Activated CD4-positive, alpha-beta T cell treated with anti-CD3 and anti-CD28 coated beads, Interleukin-2, amount 50 U/mL, for 24 hours (primary cell): Measurements from ENCODE around the gene ANKRD18B.
"Not testable (repeated sequence)": the region's sequence is repeated elsewhere in the genome, so short reads cannot be mapped to it uniquely, and the experiment has no call there.

Source experiments
- DNase-seq, 2 donors: peaks; one replicate each; pipeline ENCODE4 v3.0.0-alpha.2; 2020; ENCODE audit warnings: low read depth in 1 of 2, low spot score in 1 of 2

The ANKRD18B gene

DNA sequence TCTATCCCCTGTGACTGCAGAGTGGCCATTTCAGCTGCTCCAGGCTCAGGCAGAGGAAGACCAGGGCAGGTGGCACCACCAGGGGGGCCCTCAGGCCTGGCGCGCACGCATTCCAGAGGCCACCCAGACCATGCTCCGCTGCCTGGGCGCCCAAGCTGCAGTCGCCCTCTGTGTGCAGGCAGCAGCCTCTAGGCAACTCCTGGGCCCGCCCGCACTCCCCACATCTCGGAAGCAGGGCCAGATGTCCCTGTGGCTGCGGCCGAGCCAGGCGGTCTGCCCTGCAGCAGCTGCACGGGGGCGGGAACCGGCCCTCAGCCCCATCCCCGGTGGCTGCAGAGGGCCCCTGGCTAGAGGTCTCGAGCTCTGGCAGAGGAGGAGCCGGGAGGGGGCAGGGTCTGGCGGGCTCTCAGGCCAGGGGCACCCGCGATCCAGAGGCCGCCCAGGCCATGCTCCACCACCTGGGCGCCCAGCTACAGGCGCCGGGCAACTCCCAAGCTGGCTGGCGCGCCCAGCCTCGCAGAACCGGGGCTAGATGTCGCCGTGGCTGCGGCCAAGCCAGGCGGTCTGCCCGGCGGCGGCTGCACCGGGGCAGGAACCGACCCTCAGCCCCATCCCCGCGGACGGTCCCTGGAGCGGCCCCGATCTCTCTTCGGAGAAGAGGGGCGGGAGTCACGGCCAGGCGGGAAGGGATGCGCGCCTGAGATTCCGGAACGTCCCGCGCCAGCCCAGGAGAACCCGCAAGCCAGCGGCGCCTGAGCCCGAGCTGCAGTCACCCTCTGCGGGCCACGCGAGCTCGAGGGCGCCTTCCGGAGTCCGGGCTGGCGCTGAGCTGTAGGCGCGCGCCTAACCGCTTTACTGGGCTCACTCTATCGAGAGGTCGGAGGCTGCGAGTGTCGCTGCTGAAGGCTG, at the start of gene ANKRD18B:
Gene ANKRD18B (plus strand): TSS at position 855 of the 909 bp plus-strand sequence. CDS start 239 bp downstream, outside the sequence.
- DNase-seq = not testable (repeated sequence)

DNA sequence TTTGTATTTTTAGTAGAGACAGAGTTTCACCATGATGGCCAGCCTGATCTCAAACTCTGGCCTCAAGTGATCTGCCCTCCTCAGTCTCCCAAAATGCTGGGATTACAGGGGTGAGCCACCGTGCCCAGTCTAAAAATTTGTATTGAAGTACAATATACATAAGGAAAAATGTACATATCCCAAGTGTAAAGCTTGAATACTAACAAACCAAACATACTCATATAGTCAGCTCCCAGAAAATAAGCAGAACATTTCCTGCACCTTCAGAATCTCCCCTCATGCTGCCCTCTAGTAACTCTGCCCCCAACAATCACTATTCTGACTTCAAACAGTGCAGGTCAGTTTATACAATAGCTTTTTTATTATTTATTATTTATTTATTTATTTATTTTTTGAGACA, 48.7 kb upstream of the ANKRD18B start:
- DNase-seq = no peak

DNA sequence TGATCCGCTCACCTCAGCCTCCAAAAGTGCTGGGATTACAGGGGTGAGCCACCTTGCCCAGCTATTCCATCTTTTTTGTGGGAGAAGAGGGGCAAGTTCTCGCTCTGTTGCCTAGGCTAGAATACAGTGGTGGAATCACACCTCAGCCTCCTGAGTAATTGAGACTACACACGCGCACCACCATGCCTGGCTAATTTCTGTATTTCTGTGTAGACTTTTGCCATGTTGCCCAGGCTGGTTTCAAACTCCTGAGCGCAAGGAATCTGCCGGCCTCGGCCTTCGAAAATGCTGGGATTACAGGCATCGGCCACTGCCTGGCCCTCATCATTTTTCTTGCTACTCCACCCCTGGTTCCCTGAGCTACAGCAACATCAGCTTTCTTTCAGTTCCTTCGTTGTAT, 47.5 kb upstream of the ANKRD18B start:
- no peak for DNase-seq

DNA sequence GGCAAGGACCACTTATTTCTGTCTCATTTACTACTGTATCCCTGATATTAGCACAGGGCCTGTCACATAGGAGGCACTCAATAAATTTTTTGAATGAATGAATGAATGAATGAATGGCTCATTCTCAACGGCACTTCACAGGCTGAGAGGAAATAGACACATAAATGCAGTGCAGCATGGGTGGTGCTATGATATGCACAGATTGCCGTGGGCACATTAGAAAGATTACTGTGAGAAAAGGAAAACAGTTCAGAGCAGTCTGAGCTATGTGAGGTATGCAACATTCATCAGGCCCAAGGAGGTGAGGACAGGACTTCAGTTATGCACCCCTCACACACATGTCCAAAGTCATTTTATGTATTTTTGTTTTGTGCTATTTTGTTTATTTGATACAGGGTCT, 43.9 kb upstream of the ANKRD18B start:
- DNase-seq = no peak

DNA sequence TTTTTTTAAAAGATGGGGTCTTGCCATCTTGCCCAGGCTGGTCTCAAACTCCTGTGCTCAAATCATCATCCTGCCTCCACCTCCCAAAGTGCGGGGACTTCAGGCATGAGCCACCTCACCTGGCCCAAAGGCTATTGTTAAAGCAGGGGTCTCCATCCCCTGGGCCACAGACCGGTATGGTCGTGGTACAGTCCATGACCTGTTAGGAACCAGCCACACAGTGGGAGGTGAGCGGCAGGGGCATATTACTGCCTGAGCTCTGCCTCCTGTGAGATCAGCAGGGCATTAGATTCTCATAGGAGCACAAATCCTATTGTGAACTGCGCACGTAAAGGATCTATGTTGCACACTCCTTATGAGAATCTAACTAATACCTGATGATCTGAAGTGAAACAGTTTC, 43.1 kb upstream of the ANKRD18B start:
- DNase-seq = no peak

DNA sequence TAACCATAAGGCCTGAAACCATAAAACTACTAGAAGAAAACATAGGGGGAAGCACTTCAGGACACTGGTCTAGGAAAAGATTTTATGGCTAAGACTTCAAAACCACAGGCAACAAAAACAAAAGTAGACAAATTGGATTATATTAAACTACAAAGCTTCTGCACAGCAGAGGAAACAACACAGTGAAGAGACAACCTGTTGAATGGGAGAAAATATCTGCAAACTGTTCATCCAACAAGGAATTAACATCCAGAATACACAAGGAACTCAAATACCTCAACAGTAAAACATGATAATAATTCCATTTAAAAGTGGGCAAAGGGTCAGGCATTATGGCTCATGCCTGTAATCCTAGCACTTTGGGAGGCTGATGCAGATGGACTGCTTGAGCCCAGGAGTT, 38.7 kb upstream of the ANKRD18B start:
- not testable (repeated sequence) for DNase-seq

DNA sequence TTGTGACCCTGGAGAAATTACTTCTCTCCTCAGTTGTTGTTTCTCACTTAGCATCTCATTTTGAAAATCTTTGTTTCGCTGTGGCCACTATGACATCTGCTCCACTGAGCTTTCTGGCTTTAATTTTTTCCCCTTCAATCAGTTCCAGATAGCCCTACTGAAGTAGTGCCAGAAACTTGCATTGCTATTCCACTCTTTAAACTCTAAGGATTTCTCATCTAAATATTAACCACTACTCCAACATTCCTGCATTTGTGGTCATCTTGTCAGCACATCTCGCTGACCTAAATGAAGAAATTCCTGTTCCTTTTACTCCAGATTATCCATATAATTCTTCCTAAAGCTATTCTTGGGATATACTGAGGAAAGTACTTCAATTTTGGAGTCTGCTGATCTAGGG, 35.0 kb upstream of the ANKRD18B start:
- no peak for DNase-seq

DNA sequence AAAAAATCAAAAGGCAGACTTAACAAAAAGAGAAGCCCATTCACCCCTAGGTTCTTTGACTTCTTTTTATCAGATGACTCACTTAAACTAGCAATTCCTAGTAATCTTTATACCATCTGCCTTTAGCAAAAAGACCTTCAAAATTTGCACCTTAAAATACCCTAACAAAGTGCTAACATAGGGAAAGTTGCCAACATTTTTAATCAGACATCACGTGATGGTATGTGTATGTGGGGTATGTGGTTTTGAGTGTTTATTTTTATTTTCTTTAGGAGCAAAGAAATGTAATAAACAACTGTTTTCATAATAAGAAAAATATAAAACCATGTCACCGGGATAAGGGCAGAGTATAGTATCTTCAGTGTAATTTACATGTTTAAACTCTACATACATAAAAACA, 30.2 kb upstream of the ANKRD18B start:
- DNase-seq = not testable (repeated sequence)

DNA sequence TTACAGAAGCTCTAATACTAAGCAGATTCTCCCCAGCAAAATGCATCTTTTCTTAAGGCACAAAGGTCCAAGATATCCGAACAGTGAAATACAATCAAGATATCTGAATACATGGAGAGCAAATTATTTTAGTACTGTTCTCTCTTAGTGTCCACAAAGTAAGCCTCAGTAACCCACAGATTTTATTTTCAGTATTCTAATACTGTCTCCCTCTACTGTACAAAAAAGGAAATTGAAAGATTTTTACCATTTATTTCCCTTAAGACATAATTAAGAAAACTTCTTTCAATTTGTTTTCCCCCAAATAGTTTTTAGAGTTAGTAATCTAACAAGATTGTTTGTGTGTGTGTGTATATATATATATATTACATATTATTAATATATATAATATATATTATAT, 25.7 kb upstream of the ANKRD18B start:
- DNase-seq = no peak

DNA sequence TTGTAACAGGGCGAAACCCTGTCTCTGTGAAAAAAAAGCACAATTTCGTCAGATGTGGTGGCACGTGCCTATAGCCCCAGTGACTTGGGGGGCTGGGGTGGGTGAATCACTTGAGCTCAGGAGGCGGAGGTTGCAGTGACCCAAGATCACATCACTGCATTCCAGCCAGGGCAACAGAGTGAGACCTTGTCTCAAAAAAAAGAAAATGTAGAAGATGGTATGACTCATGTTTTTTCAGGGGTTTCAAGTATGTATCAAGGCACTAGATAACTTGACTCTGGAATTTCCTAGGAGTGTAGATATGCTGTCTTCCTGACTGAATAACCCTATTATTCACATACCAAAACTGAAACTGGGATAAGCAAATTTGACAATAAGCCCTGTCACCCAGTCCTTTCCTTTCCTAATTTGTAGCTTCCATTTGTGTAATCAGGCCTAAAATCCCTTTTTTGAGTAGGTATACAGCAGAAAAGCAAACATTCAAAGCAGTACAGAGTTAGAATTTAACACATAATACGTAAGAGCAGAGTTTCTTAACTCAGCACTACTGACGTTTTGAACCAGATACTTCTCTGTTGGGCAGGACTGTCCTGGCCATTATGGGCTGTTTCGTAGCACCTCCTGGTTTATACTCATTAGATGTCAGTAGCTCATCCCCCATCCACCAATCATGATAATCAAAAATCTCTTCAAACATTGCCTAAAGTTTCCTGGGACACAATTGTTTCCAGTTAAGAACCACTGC, 17.3 kb upstream of the ANKRD18B start:
- no peak for DNase-seq

DNA sequence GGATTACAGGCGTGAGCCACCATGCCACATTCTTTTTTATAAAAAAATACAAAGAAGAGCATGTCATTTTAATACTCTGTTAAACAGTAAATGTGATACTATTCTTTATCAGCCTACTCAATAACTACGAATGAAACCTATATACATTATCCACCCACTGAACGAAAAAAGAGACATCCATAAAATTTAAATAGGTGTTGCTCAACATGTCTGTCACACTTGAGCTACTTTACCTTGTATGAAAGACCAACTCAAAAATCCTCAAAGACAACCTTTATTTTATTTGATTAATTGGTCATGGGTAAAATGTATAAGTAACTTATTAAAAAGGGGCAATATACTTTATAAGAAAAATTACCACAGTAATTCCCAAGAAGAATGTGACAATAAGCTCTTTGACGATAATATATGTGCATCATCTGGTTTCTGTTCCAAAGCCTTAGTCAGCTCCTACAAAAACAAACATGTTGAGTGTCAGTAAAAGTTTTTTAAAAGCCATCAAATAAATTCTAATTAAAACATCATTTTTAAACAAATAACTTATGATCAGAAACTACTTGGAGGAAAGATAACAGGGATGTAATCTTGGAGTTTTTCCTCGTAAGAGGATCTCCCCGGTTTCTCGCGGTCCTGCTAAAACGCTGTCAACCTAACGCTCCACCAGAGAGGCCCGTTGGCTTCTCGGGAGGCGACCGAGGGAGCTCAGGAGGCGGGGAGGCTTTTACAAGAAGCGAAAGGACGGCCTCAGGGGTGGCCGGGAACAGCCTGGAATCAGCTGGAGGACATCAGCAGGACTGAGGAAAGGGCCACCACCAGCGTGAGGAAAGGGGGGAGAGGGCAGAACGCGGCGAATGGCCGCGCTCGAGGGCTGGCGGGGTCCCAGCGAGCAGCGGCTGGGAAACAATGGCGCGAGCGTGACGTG, 13.5 kb upstream of the ANKRD18B start:
- peak in 1 of 2 donors; percentile 22 for DNase-seq

DNA sequence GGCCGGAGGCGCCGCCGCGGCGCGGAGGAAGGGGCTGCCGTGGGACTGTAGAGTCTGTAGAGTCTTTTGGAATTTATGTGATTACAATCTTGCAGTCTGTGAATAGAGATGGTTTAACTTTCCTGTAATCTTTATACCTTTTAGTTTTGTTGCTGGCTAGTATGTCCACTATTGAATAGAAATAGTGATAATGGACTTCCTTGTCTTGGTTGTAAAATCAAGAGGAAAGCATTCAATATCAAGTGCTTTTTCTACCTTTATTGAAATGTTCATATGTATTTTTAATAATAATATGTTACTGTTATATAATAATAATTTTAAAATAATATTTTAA, 12.9 kb upstream of the ANKRD18B start:
- DNase-seq = not testable (repeated sequence)

DNA sequence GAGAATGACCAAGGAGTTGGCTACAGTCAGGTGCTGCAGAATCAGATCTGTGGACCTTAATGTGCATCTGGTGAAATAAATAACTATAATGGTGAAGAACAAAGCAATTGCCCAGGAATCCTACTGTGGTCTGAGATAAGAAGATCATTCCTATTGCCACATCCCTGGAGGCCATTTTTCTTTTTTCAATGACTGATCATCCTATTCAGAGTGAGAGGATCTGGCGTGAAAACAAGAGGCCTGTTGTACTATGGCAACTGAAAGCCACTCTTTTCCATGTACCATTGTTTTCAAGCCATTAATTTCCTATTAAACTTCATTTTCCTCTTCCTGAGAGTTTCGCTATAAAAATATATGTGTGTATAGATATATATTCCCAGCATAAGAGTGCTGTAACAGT, 11.5 kb upstream of the ANKRD18B start:
- DNase-seq = not testable (repeated sequence)

DNA sequence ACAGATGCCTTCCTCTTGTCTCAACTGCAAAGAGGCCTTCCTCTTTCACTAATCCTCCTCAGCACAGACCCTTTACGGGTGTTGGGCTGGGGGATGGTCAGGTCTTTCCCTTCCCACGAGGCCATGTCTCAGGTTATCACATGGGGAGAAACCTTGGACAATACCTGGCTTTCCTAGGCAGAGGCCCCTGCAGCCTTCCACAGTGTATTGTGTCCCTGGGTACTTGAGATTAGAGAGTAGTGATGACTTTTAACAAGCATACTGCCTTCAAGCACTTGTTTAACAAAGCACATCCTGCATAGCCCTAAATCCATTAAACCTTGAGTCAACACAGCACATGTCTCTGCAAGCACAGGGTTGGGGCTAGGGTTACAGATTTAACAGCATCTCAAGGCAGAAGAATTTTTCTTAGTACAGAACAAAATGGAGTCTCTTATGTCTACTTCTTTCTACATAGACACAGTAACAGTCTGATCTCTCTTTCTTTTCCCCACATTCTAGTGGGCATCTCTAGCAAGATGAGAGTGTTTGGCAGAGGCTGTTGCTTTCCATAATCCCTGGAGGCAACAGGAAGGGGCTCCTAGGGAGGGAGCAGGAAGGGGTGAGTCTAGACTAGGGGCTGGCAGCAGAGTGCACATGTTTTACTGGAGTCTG, 8.6 kb upstream of the ANKRD18B start:
- not testable (repeated sequence) for DNase-seq

DNA sequence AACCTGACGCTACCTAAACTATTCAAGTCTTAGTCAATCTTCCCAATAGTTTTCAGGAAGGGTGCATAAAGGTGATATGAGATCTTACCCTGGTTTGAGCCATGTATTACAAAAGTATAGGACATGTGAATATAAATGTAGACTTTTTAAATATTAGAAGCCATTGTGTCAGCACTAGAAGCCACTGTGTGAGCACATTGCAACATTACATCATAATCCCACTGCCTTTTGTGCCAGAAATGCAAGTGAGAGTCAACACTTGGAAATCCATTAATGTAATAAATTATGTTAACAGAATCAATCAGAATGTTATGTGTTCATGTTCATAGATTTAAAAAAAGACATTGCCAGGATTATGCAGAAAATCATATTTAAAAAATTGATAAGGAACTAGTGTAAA, 7.7 kb upstream of the ANKRD18B start:
- not testable (repeated sequence) for DNase-seq

DNA sequence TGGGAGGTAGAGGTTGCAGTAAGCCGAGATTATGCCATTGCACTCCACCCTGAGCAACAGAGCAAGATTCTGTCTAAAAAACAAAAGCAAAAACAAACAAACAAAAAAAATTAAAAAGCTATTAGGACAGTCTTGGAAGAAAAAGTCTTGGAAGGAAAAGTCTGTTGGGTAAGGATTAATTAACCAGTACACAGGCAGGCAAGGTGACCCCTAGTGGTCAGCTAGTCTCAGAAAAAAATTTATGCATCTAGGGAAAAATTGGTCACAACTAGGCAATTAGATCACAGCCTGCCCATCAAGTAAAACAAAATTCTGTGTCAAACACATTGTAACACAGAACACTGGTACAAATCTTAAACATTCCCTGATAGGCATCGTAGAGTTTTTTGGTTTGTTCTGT, 6.7 kb upstream of the ANKRD18B start:
- DNase-seq = no peak

DNA sequence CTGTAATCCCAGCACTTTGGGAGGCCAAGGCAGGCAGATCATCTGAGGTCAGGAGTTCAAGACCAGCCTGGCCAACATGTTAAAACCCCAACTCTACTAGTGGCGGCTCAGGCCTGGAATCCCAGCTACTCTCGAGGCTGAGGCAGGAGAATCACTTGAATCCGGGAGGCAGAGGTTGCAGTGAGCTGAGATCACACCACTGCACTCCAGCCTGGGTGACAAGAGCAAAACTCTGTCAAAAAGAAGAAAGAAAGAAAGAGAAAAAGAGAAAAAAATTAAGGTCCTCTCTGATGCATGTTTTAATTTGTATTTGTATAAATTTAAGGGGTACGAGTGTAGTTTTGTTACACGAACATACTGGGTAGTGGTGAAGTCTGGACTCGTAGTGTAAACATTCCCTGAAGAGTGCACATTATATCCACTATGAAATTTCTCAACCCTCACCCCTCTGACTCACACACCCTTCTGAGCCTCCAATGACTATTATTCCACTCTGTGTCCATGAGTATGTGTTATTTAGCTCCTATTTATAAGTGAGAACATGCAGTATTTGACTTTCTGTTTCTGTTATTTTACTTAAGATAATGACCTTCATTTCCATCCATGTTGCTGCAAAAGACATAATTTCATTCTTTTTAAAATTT, 6.0 kb upstream of the ANKRD18B start:
- DNase-seq = not testable (repeated sequence)

DNA sequence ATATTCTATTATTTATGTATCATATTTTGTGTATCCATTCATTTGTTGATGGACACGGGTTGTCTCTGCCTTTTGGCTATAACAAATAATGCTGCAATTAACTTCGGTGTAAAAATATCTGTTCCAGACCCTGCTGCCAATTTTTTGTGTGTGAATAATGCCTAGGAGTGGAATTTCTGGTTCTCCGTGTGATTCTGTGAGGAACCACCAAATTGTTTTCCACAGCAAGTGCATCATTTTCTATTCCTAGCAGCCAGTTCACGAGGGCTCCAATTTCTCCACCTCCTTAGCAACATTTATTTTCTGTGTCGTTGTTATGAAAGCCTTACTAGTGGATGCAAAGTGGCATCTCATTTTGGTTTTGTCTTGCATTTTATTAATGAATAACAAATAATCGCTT, 2.2 kb upstream of the ANKRD18B start:
- DNase-seq = not testable (repeated sequence)

DNA sequence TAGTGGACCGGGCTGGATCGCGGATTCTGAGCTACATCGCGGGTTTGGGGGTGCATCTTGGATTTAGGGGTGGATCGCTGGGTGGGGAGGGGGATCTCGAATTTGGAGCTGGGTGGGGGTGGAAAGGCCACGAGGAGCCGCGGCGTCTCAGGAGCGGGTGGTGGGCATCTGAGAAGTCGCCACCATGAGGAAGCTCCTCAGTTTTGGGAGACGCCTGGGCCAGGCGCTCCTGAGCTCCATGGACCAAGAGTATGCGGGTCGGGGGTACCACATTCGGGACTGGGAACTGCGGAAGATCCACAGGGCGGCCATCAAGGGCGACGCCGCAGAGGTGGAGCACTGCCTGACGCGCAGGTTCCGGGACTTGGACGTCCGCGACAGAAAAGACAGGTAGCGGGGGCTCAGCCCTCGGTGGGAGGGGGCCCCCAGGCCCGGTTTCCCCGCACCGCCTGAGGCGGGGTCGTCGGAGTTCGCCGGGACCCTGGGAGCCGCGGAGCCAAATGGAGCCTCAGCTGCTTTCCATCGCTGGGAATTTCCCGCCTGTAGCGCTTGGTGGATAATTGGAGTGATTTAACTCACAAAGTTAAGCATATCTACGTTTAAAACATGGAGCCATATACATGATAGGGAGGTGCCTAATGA, 376 bp downstream of the ANKRD18B start:
- no peak for DNase-seq

DNA sequence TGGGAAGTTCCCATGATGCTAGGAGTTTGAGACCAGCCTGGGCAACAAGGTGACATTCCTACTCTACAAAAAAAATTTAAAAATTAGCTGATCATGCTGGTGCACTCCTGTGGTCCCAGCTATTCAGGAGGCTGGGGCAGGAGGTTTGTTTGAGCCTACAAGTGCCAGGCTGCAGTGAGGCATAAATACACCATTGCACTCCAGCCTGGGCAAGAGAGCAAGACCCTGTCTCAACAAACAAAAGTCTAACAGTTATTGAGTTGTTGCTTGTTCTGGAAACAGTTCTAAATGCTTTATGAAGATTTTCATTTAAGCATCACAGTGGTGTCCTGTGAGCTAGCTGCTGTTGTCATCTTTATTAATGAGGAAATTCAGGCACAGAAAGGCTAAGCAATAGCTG, 4.0 kb downstream of the ANKRD18B start:
- not testable (repeated sequence) for DNase-seq
